Esophagus muscularis mucosa (tissue), 3 donors: Measurements from ENCODE around the gene ANKS1B.

ENCODE experiments used
- POLR2A ChIP-seq: fragments of 450-650 bp; IDR thresholded peaks from one replicate; pipeline ENCODE4 v1.6.1; 2017; ENCODE audit warnings: antibody characterized with exemption, moderate library complexity, mild to moderate bottlenecking, low read depth
- TF ChIP-seq, protein P1 (sequence below), 3 experiments: fragments of 200-600 bp in 2 of 3; fragments of 450-650 bp in 1 of 3; sonication (generic) in 2 of 3; IDR thresholded peaks; one replicate each; pipeline ENCODE4 v1.5.1; 2017 to 2019; ENCODE audit warnings: antibody characterized with exemption in 3 of 3, mild to moderate bottlenecking in 2 of 3, moderate library complexity in 1 of 3

DNA sequence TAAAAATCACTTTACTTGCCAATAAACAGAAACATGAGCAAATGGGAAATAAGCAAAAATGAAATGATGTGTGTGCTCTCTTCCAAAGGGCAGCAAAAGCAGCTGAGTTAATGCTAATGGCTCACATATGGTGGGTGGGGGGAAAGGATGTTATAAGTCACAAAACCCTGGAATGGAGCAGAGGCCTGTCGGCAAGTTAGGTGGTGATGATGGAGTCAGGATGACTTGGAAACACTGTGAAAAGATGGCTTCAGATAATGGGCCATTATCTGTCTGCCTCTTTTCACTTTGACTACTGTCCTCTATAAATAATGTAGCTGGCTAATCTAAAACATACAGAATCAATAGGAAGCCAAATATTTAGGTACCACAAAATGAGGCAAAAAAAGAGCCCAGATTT, 1111.0 kb downstream of the ANKS1B start:
- TF ChIP-seq, protein P1, sequence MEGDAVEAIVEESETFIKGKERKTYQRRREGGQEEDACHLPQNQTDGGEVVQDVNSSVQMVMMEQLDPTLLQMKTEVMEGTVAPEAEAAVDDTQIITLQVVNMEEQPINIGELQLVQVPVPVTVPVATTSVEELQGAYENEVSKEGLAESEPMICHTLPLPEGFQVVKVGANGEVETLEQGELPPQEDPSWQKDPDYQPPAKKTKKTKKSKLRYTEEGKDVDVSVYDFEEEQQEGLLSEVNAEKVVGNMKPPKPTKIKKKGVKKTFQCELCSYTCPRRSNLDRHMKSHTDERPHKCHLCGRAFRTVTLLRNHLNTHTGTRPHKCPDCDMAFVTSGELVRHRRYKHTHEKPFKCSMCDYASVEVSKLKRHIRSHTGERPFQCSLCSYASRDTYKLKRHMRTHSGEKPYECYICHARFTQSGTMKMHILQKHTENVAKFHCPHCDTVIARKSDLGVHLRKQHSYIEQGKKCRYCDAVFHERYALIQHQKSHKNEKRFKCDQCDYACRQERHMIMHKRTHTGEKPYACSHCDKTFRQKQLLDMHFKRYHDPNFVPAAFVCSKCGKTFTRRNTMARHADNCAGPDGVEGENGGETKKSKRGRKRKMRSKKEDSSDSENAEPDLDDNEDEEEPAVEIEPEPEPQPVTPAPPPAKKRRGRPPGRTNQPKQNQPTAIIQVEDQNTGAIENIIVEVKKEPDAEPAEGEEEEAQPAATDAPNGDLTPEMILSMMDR (IDR thresholded peaks at IDR 0.05): no peak
- TF ChIP-seq POLR2A: no peak
